Neural crest cell (in vitro differentiated cells): ENCODE data around the gene WIPF2. TPM values are rescaled to one million over a fixed set of nuclear protein-coding genes. Genes with fewer than 3 reads are reported as not detected.

Experiments
- DNase-seq: peaks from one replicate; pipeline ENCODE4 v3.0.0; 2021; ENCODE audit warnings: low read depth, mixed read lengths, low spot score
- H3K27ac Mint-ChIP-seq: one replicate; pipeline ENCODE4 v1.8.0; 2021; ENCODE audit warnings: mild to moderate bottlenecking, mixed read lengths; ENCODE audit not compliant: unreplicated experiment
- H3K27me3 Mint-ChIP-seq: 2 replicates; pipeline ENCODE4 v1.8.0; 2021; ENCODE audit warnings: low read depth, mild to moderate bottlenecking, mixed read lengths
- H3K36me3 Mint-ChIP-seq: 2 replicates; pipeline ENCODE4 v1.8.0; 2021; ENCODE audit warnings: low read depth, mild to moderate bottlenecking, mixed read lengths
- H3K4me1 Mint-ChIP-seq: 2 replicates; pipeline ENCODE4 v1.8.0; 2021; ENCODE audit warnings: mixed read lengths
- H3K4me3 Mint-ChIP-seq: one replicate; pipeline ENCODE4 v1.8.0; 2021; ENCODE audit warnings: mild to moderate bottlenecking, mixed read lengths
- H3K9me3 Mint-ChIP-seq: 2 replicates; pipeline ENCODE4 v1.8.0; 2021; ENCODE audit warnings: mixed read lengths
- CTCF ChIP-seq: fragments of 200-600 bp; sonication (generic); conservative IDR thresholded peaks from 2 replicates; pipeline ENCODE4 v1.5.0; 2021; ENCODE audit warnings: antibody characterized with exemption, mild to moderate bottlenecking
- total RNA-seq: library from RNA; stranded (reverse); gene quantifications from 2 replicates; pipeline ENCODE4 v1.2.1, GENCODE V29; 2021

The WIPF2 gene
- total RNA-seq, 1 donor from 2014 or later: 28.7 TPM

DNA sequence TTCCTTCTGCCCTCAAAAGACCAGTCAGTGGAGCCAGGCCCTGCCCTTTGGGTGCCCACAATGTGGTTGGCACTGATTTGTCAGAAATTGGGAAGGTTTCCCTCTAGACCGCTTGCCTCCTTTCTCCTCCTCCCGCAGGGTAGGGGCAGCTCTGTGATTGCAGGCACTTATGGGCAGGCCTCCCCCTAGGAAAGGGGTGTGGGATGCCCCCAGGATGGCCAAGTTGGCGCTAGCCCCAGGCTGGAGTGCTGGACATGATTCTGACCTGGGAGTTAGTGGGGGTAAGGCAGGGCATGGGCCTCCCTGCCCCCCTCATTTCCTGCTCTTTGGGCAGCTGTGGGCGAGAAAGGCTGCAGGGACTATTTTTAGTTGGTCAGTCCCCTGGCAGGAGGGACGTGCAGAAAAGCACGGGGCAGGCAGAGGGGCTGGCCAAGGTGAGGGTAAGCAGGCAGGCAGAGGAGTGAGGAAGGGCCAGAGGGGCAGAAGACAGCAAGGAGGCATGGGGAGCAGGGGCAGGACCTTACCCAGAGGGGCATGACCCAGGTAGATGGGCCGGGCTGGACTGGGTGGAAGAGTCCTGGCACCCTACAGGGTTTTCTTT, 93.1 kb downstream of the WIPF2 start:
- Mint-ChIP-seq H3K4me1 (peaks cover 38% of the 10 kb centered on the region), H3K4me3 (peak overlapping the region; percentile 12)
- no peak for DNase-seq

DNA sequence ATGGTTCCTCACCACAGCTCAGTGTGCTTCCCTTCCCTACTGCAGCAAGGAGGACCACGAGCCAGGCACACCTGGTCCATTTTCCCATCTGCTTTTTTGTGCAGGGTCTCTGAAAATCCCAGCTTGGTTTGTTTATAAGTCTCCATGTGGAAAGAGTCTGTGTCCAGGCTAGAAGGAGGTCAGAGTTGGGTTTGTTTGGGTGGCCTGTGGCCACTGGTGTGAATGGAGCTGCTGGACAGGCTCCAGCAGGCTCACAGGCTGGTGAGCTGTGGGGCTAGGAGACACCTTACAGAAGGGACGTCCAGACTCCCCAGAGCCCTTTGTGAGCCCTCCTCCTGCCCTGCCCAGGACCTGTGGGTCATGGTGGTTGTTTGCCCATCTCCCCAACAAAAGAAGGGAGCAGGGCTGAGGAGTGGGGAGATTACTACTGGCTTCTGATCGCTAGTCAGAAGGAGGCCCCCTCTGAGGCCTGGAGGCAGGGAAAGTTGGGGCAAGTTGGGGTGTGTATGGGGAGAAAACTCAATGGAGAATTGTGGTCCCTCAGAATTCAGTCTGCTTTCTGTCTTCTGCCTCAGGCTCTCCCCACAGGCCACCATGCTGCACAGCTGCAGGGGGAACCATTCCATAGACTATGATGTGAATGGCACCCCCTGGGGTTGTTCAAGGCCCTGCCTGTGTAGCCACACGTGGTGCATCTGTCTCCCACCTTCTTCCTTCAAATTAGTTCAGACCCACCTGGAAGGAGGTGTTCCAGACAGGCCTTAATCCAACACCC, 94.0 kb downstream of the WIPF2 start:
- no peaks in the 10 kb centered on the region for H3K36me3 Mint-ChIP-seq
- peaks cover 46% of the 10 kb centered on the region for H3K4me1 Mint-ChIP-seq
- no peak overlapping the region for H3K27ac Mint-ChIP-seq
- peak overlapping the region; percentile 38 for H3K4me3 Mint-ChIP-seq
- TF ChIP-seq CTCF: no peak
- peaks cover 10% of the 10 kb centered on the region for H3K27me3 Mint-ChIP-seq
- DNase-seq: no peak
- no peaks in the 10 kb centered on the region for H3K9me3 Mint-ChIP-seq

More for the DNA sequence above, 93.1 kb downstream of the WIPF2 start:
- Mint-ChIP-seq H3K36me3 (no peaks in the 10 kb centered on the region), H3K27me3 (peaks cover 6% of the 10 kb centered on the region), H3K9me3 (no peaks in the 10 kb centered on the region), H3K27ac (no peak overlapping the region)
- TF ChIP-seq CTCF: no peak

DNA sequence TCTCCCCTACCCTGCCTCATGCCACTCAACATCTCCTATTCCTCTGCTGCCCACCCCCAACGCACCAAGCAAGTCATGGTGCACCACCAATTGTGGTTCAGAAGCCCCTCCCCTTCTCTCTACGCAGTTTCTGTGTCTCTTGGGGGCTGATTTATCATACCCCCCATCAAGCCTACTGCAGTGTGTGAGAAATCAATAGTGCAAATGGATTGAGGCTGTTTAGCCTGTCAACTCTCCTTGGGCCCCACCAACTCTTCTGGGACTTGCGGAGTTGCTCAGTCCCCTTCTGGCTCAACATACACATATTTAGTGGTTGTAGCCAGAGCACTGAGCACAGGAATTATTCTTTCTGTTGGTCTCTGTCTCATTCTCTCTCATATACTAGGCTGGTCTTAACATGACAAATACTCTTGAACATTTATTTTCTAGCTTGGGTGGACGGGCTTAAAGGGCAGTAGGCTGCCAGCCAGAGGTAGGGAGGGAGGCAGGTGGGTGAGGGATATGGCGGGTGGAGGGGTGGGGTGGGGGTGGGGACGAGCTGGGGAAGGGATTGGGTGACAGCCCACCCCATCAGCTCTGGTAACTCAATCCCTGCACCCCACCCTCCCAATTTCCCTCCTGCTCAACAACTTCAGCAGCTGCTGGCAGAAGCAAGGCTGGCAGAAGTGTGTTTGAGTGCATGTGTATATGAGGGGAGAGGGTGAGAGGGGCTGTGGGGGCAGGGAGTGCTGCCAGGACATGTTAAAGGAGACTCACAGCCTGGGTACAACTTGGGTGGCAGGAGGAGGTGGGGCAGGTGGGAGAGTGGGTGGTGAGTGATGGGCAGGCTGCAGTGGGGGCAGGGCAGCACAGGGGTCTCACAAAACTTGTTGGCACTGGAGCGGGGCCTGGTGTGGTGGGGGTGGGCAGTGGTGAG, 94.8 kb downstream of the WIPF2 start:
- Mint-ChIP-seq H3K9me3 (no peaks in the 10 kb centered on the region), H3K36me3 (no peaks in the 10 kb centered on the region), H3K4me3 (peak overlapping the region; percentile 38), H3K27me3 (peaks cover 12% of the 10 kb centered on the region), H3K4me1 (peaks cover 52% of the 10 kb centered on the region), H3K27ac (peak overlapping the region; percentile 47)
- TF ChIP-seq CTCF: no peak
- no peak for DNase-seq

- H3K4me1 Mint-ChIP-seq: peaks cover 59% of the 10 kb centered on the region
- H3K4me3 Mint-ChIP-seq: no peak overlapping the region
- no peaks in the 10 kb centered on the region for H3K9me3 Mint-ChIP-seq
- H3K27me3 Mint-ChIP-seq: peaks cover 13% of the 10 kb centered on the region
- H3K27ac Mint-ChIP-seq: no peak overlapping the region
- H3K36me3 Mint-ChIP-seq: no peaks in the 10 kb centered on the region
- TF ChIP-seq CTCF: no peak
- no peak for DNase-seq
Observed at GRCh38 chr17:40314584-40314956, 95.5 kb downstream of the WIPF2 start.

GRCh38 chr17:40315206-40315605, 96.1 kb downstream of the WIPF2 start:
- no peak for TF ChIP-seq CTCF
- no peaks in the 10 kb centered on the region for H3K36me3 Mint-ChIP-seq
- peaks cover 63% of the 10 kb centered on the region for H3K4me1 Mint-ChIP-seq
- no peak for DNase-seq
- peaks cover 16% of the 10 kb centered on the region for H3K27me3 Mint-ChIP-seq
- H3K27ac Mint-ChIP-seq: no peak overlapping the region
- no peaks in the 10 kb centered on the region for H3K9me3 Mint-ChIP-seq
- no peak overlapping the region for H3K4me3 Mint-ChIP-seq
